DMS 273 (cell line): ENCODE data around the gene BLOC1S2.
A peak's percentile ranks its signal among the peaks of the same experiment; 100 is the strongest.
"Not testable (repeated sequence)": the region's sequence is repeated elsewhere in the genome, so short reads cannot be mapped to it uniquely, and the experiment has no call there.

Source experiments
- DNase-seq: peaks from one replicate; lab custom pipeline; 2025; ENCODE audit not compliant: unreplicated experiment; lab: John Stamatoyannopoulos, UW

The BLOC1S2 gene

DNA sequence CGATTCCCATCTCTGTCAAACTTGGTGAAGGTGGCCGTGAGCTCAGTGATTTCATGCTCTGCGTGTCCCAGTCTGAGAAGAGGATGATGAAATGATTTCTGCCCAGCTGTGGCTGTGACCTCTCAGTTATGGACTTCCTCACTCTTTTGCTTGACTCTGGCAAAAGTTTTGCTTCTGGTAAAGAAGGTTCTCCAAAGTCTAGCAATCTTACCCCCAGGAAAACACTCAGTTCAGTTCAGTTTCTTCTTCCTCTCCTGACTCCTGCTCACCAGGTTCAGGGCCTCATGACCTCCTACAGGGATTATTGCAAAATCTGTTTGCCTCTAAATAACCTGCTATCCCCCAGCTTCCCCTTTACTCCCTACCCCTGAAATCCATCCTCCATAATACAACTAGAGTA, 4.9 kb upstream of the BLOC1S2 start:
- DNase-seq = no peak

DNA sequence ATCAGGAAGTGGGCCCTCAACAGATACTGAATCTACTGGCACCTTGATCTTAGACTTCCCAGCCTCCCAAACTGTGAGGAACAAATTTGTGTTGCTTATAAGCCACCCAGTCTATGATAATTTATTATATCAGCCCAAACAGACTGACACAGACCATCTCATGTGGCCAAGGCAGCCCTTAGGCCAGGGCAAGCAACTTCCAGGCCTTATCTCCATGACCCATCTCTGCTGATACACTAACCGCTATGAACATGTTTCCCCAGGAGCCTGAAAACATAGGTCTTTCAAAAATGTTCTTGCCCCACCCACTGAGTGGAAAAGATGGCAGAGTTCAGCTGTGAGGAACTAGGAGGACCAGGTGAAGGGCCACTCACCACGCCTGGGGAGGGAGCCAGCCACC, 3.2 kb upstream of the BLOC1S2 start:
- no peak for DNase-seq

DNA sequence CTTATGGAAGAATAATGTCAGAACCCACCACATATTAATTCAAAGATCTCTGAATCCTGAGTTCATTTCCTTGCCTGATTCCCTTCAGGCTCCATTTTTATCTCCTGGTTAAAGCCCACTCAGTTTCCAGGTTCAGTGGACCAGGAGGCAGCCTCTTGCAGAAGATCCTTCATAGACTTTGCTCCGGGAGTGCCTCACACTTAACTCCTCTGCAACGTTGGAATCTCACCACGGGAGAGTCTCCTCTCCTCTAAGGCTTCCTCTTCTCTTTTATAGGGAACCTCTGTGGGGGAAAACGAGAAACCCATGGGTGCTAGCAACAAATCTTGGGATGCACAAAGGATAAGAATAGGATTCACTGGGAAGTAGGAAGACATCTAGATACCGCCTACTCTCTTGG, 1.7 kb upstream of the BLOC1S2 start:
- DNase-seq = no peak

DNA sequence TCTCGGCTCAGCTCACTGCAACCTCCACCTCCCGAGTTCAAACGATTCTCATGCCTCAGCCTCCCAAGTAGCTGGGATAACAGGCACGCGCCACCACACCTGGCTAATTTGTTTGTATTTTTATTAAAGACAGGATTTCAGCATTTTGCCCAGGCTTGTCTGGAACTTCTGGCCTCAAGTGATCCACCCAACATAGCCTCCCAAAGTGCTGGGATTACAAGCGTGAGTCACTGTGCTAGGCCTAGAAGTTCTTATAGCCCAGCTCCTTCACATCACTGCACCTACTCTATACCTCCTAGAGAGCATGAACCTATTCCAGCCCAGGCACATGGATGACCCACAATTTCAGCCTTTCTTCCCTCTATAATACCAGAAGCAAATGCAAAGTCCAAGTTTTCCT, 1.3 kb upstream of the BLOC1S2 start:
- no peak for DNase-seq

DNA sequence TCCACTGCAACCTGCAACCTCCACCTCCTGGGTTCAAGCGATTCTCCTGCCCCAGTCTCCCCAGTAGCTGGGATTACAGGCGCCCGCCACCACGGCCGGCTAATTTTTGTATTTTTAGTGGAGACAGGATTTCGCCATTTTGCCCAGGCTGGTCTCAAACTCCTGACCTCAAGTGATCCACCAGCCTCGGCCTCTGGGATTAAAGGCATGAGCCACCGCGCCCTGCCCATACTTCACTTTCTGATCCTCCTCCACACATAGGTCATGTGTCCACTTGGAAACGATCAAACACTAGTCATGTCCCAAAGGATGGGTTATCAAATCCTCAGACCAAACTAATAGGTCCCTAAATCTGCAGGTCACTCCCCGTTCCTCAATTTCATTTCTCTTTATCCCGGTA, 1.2 kb downstream of the BLOC1S2 start:
- DNase-seq = not testable (repeated sequence)

DNA sequence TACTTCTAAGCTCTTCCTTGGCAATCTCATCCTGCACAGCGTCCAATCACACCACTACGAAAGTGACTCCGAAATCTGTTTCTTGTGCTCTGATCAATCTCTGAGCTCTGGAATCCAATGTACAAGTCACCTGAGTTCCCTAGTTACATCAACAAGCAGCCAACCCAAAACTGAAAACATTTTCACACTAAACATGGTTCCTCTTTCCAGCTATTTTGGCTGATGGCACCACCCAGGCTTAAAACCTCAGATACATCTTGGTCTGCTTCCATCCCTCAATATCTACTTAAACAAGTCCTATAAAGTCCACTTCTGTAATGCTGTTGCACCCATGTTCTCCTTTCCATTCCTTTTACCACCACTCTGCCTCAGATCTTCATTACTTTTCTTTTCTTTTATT, 3.6 kb downstream of the BLOC1S2 start:
- DNase-seq = no peak

DNA sequence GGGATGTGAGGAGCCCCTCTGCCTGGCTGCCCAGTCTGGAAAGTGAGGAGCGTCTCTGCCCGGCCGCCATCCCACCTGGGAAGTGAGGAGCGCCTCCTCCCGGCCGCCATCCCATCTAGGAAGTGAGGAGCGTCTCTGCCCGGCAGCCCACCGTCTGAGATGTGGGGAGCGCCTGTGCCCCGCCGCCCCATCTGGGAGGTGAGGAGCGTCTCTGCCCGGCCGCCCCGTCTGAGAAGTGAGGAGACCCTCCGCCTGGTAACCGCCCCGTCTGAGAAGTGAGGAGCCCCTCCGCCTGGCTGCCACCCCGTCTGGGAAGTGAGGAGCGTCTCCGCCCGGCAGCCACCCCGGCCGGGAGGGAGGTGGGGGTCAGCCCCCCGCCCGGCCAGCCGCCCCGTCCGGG, 9.5 kb downstream of the BLOC1S2 start:
- DNase-seq = not testable (repeated sequence)

DNA sequence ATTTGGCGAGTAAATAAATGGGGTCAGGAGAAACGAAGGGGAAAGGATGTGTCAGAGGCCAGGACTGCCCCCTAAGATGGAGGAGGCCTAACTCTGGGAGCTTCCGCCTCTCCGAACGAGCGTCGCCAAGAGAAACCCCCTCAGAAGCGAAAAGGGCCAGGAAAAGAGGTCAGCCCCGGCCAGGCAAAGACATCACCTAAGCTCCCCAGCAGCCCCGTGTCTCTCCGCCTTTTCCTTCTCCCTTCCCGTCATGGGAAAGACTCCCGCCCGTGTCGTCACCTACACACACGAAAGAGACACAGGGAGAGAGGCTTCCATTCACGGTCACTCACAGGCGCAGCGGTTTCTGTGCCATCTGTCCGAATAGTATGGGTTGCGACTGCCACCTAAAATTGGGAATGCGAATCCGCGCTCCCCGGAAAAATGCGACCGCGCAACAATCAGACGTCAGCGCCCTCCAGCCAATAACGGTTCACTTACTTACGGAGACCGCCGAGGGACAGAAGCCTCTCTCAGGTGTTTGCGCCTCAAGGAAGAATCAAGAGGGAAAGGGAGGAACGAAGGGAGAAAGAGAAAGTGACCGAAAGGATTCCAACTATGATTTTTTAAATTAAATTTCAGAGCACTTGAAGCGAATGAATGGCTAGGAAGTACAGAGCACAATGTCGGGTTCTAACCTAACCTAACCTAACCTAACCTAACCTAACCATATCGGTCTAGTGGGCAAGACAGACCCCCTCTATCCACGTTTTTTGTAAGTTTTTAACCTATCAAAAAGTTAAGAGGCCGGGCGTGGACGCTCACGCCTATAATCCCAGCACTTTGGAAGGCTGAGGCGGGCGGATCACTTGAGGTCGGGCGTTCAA, 19.0 kb downstream of the BLOC1S2 start, which contains the start of gene CWF19L1:
Gene CWF19L1 (minus strand): TSS at position 400 of the 866 bp plus-strand sequence. CDS start 45 bp downstream, at position 355.
- peak; percentile 90 for DNase-seq

DNA sequence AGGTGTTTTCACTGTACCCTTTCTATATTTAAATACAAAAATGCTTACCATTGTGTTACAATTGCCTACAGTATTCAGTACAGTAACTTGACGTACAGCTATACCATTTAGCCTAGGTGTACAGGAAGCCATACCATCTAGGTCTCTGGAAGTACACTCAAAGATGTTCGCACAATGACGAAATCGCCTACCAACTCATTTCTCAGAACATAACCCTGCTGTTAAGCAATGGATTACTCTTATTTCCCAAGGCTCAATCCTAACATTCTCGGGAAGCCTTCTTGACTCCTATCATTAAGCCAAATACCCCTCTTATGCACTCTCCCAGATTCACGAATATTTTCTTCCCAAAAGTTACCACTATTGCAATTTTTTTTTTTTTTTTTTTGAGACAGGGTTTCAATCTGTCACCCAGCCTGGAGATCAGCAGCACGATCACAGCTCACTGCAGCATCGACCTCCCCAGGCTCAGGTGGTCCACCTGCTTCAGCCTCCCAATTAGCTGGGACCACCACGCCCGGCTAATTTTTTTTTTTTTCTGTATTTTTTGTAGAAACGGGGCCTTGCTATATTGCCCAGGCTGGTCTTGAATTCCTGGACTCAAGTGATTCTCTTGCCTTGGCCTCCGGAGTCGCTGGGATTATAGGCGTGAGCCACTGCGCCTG, 20.5 kb downstream of the BLOC1S2 start:
- DNase-seq = no peak

DNA sequence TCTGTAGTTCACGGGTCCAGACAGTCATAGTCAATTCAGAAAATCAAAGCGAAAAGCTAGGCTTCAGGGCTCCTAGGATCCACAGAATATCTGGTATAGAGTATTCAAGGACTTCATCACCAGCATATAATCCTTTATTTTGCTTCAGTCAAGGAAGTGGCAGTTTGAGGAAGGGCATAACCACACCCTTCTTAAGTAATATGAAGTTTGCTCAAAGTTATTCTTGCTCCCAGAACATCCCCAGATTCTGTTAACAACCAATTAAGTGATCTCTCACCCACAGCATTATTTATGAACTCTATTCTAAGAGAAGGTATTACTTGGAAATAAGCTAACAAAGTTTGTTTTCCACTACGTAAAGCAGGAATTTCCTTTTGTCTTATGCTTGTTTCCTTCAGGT, 32.3 kb downstream of the BLOC1S2 start:
- DNase-seq = no peak

DNA sequence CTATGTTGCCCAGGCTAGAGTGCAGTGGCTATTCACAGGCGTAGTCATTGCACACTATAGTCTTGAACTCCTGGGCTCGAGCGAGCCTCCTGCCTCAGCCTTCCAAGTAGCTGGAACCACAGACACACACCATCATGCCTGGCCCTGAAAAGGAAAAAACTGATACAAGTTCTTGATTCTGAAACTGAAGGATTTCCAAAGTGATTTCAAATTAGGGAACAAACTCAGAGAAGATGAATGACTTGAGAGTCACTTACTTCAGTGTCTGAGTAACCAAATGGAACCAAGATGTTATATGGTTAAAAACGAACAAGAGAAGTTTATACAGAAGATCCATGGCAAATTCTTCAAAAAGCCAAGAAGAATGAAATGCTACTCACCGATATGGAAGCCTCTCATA, 33.4 kb downstream of the BLOC1S2 start:
- no peak for DNase-seq

DNA sequence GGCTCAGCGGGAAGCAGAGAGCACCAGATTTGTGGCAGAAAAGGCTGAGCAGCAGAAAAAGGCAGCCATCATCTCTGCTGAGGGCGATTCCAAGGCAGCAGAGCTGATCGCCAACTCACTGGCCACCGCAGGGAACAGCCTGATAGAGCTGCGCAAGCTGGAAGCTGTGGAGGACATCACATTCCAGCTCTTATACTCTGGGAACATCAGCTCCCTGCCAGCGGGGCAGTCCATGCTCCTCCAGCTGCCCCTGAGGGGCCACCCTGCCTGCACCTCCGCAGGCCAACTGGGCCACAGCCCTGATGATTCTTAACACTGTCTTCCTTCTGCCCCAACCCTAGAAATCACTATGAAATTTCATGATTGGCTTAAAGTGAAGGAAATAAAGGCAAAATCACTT, 37.7 kb downstream of the BLOC1S2 start:
- no peak for DNase-seq

DNA sequence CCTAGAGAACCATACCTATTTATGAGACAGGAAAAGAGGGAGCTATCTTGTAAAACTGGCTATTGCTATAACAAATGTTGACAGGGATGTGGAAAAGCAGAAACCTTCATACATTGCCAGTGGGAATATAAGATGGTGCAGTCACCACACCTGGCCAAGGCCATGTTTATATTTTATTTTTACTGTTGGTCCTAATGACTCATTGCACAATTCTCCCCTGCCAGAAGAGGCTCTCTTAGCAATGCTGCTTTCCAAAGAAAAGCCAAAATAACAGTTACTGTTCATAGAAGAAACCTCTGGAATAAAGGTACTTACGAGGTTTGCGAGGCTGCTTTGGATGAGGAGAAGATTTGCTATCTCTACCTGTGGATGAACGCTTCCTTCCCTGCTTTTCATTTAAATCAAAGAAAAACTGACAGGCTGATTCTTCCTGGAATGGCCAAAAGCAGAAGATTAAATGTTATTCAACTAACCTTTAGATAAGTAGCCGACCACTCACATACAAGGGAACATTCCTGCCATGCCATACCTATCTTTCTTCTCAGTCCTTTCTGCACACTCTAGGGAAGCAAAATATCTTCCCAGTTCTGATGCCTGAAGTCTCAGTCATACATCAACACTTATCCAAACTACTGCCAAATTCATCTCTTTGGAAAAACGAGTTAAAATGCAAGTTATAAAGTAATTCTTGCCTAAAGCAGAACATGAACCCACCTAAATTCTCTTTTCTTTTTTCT, 40.8 kb downstream of the BLOC1S2 start:
- DNase-seq = no peak

DNA sequence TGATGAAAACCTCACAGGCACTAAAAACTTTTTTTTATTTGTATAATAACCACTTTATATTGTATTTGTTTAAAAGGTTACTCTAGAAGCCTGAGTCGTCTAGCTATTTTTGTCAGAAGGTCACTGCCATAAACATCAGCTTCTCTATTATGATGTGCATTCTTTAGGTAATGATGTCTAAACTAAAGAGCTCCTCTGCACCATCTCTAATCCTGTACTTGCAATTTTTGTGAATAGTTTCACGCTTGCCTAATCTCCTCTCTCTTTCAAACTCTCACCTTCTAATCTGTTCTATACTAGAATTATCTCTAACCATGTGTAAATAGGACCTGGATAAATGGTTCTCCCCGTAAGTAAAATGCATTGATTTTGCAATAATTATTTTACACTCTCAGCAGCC, 46.6 kb downstream of the BLOC1S2 start:
- no peak for DNase-seq

DNA sequence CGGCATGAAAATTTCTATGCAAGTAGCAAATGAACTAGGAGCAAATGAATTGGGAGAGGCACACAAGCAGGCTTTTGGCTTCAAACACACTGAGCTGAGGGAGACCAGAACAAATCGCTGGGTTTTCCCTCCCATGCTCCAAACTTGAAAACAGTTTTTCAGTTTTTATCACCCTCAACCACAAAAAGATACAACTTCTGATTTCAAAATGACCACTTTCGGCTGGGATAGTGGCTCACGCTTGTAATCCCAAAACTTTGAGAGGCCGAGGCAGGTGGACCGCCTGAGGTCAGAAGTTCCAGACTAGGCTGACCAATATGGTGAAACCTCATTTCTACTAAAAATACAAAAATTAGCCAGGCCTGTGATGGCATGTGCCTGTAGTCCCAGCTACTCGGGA, 48.1 kb downstream of the BLOC1S2 start:
- no peak for DNase-seq

DNA sequence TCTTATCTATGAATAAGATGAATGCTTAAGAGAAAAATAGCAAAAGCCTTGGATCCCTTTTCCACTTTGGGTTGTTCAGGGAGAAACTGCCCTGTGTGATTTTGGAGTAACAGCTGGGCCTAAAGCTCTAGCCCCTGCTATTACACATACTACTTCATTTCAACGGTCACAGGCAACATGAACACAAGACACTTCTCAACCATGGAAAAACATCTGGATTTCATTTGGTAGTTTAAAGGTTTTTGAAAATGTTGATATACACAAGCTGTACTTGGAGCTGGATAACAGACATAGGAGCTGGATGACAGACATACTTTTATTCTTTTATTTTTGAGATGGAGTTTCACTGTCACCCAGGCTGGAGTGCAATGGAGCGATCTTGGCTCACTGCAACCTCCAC, 54.4 kb downstream of the BLOC1S2 start:
- DNase-seq = no peak

DNA sequence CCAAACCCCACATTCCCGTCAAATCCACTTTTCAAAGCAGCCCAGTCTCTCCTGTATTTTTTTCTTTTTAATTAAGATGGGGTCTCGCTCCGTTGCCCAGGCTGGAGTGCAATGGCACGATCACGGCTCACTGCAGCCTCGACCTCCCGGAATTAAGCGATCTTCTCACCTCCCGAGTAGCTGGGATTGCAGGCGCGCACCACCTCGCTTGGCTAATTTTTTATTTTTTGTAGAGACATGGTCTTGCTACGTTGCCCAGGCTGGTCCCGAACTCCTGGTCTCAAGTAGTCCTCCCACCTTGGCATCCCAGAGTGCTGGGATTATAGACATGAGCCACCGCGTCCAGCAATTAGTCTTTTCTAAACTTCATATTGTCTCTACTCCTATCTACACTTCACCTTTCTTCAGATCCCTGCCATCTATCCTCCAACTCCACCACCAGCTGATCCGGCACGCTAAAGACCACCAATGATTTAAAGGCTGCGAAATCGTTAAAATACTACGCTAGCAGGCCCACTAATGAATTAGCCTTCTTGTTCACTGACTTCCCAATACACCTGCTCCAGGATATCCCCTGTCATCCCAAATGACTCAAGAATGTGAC, 56.6 kb downstream of the BLOC1S2 start:
- no peak for DNase-seq

DNA sequence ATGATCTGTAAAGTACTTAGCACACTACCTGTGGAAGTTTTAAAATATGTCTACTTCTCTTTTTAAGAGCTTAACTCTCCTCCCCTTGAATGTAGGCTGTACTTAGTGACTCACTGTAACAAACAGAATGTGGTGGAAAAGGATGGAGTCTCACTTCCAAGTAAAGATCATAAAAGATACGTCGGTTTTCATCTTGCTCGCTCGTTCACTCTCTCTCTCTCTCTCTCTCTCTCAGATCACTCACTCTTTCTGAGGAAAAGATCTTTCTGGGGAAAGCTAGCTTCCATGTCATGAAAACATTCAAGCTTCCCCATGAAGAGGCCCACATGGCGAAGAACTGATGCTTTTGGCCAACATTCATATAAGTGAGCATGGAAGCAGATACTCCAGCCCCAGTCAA, 62.6 kb downstream of the BLOC1S2 start:
- no peak for DNase-seq
